ENCODE results near the gene KCTD6. TPM values are rescaled to one million over a fixed set of nuclear protein-coding genes. Genes with fewer than 3 reads are reported as not detected.

The KCTD6 gene
- polyA plus RNA-seq, 1 of the 3 experiments (the other 2 are of a cell fraction) = 7.8 TPM

GRCh38 chr3:58471025-58471887 lies 20.6 kb upstream of the KCTD6 start (continued):
- TF ChIP-seq TEAD4 (IDR thresholded peaks at IDR 0.05; ENCODE audit: borderline replicate concordance, insufficient read depth) = no peak
- TF ChIP-seq NRF1 (IDR thresholded peaks at IDR 0.05; ENCODE audit: low read depth, low read length) = no peak
- TF ChIP-seq CHD2 (IDR thresholded peaks at IDR 0.05; ENCODE audit: low read length, partially characterized antibody) = no peak
- 0 out of 2 replicates have a peak, but pooled peaks have one; percentile 15 for TF ChIP-seq SIN3A (IDR thresholded peaks at IDR 0.05; ENCODE audit: borderline replicate concordance, low read depth, low read length)
- no peak for TF ChIP-seq NFIC (IDR thresholded peaks at IDR 0.05; ENCODE audit: borderline replicate concordance)
- TF ChIP-seq TAF1 (IDR thresholded peaks at IDR 0.05; ENCODE audit: borderline replicate concordance, low read depth, low read length) = 0 out of 2 replicates have a peak, but pooled peaks have one; percentile 30
- TF ChIP-seq CTCF (IDR thresholded peaks at IDR 0.05) = no peak
- TF ChIP-seq MAX (IDR thresholded peaks at IDR 0.05; ENCODE audit: low read depth) = 0 out of 2 replicates have a peak, but pooled peaks have one; percentile 25
- TF ChIP-seq GABPA (IDR thresholded peaks at IDR 0.05; ENCODE audit: low read depth) = no peak
- no peak for TF ChIP-seq RAD21 (IDR thresholded peaks at IDR 0.05; ENCODE audit: low read length)

DNA sequence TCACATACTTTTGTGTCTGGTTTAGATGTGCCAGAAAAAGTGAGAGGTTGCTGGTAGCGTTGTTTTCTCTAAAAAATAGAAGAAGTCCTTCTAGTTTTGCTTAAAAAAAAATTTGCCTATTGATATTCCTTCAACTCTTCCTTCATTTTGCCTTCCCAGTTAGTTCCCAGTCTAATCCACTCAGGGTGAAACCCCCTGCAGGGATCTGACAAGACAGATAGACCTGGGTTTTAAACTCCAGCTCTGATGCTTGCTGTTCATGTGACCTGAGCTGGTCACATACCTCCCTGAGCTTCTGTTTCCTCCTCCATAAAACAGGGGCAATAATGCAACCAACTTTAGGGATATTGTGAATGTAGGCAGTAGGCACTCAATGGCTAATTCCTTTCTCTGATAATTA lies 18.6 kb upstream of the KCTD6 start:
- Histone ChIP-seq H3K79me2 (ENCODE audit: insufficient read depth) (no peaks in the 10 kb centered on the region), H3K9me3 (no peaks in the 10 kb centered on the region), H4K20me1 (ENCODE audit: insufficient read depth) (no peaks in the 10 kb centered on the region), H3K27ac (ENCODE audit: low read depth in 2 of 2, low read length in 1 of 2) (no peak overlapping the region), H3K4me1 (ENCODE audit: control insufficient read depth in 1 of 2, insufficient read depth in 2 of 2, low read depth in 1 of 2, low read length in 1 of 2) (peaks cover 5 to 11% of the 10 kb centered on the region in 2 experiments; a peak in 3 of 4 replicates), H3K9me2 (no peaks in the 10 kb centered on the region), H3K27me3 (ENCODE audit: insufficient read depth) (no peaks in the 10 kb centered on the region), H3K9ac (no peak overlapping the region), H3K4me3 (ENCODE audit: low read depth in 2 of 2, low read length in 1 of 2) (no peak overlapping the region), H3K36me3 (replicated peaks in 1 of 2; ENCODE audit: control insufficient read depth in 1 of 2, insufficient read depth in 2 of 2, low read length in 1 of 2) (no peaks in the 10 kb centered on the region), H3K4me2 (no peak overlapping the region), H3F3A (replicated peaks; ENCODE audit: insufficient read depth) (no peaks in the 10 kb centered on the region), H2AFZ (ENCODE audit: low read depth) (no peak overlapping the region)
- WGBS (ENCODE audit: low lambda C conversion rate) = 86% methylated on average over 1 of the region's 1 CpG
- DNase-seq = no peak
- ChIA-PET POLR2A (interaction anchor here (0.7 kb wide), 1 partner anchor 274 kb away, joined by 3 read pairs; no protein-coding TSS in a partner anchor), CTCF (interaction anchor here (2.4 to 3.1 kb wide), 2 partner anchors 10 to 18 kb away, joined by 7 to 11 read pairs; partner anchors contain the start of gene KCTD6)
- TF ChIP-seq NRF1 (IDR thresholded peaks at IDR 0.05; ENCODE audit: low read depth, low read length) = no peak
- no peak for TF ChIP-seq TCF12 (IDR thresholded peaks at IDR 0.05)
- no peak for TF ChIP-seq MXI1 (IDR thresholded peaks at IDR 0.05; ENCODE audit: low read depth, low read length)
- TF ChIP-seq GABPA (IDR thresholded peaks at IDR 0.05; ENCODE audit: low read depth) = no peak
- no peak for TF ChIP-seq TAF1 (IDR thresholded peaks at IDR 0.05; ENCODE audit: borderline replicate concordance, low read depth, low read length)
- TF ChIP-seq POLR2AphosphoS5 (IDR thresholded peaks at IDR 0.05; ENCODE audit: low read depth, low read length) = no peak
- TF ChIP-seq NFIC (IDR thresholded peaks at IDR 0.05; ENCODE audit: borderline replicate concordance) = no peak
- TF ChIP-seq SIN3A (IDR thresholded peaks at IDR 0.05; ENCODE audit: borderline replicate concordance, low read depth, low read length) = no peak
- TF ChIP-seq CHD2 (IDR thresholded peaks at IDR 0.05; ENCODE audit: low read length, partially characterized antibody) = no peak
- no peak for TF ChIP-seq MAX (IDR thresholded peaks at IDR 0.05; ENCODE audit: low read depth)
- TF ChIP-seq FOXJ3 (CRISPR knock-in tag; IDR thresholded peaks at IDR 0.05) = no peak
- TF ChIP-seq FOSL2 (IDR thresholded peaks at IDR 0.05; ENCODE audit: borderline replicate concordance, low read depth) = no peak

Measured in SK-N-SH (cell line).